HG03045 (cell line): ENCODE measurements around the gene RGSL1.

Source experiments
- ATAC-seq: cut with Tn5 transposase; IDR thresholded peaks from one replicate; pipeline ENCODE4 v1.9.1; 2021; ENCODE audit warnings: mild to moderate bottlenecking, moderate library complexity; ENCODE audit not compliant: unreplicated experiment

RGSL1 gene

DNA sequence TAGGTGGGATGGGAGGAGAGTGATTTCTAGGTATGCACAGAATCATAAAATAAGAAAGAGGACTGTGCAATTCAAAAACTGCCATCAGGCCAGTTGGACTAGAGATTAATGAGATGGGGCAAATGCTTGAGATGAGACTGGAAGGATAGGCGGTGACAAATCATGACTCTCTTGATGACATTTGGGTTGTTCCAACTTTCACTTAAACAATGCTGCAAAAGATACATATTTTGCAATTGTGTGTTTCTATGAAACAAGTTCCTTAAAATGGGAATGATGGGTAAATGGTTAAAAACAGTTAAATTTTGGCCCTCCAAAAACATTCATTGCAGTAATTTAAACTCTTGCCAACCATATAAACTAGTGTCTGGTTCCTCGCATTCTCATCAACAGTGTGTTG lies 84.0 kb downstream of the RGSL1 start:
- no peak for ATAC-seq

DNA sequence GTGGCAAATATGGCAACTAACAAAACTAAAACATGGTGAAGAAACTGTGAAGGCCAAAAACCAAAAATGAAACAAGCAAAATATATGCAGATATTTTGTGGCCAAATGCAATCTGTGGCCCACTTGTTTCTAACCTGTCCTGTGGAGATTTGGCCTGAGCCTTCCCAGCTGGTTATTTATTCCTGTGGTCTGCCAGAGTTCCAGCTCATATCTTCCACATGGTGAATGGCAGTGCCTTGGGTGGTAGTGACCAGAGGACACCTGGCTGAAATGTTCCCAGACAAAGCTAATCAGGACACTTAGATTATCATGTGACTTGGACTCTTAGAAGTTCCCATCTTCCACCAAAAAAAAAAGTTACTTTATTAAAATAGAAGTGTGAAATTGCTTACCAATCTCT lies 99.4 kb downstream of the RGSL1 start:
- ATAC-seq, result no peak

DNA sequence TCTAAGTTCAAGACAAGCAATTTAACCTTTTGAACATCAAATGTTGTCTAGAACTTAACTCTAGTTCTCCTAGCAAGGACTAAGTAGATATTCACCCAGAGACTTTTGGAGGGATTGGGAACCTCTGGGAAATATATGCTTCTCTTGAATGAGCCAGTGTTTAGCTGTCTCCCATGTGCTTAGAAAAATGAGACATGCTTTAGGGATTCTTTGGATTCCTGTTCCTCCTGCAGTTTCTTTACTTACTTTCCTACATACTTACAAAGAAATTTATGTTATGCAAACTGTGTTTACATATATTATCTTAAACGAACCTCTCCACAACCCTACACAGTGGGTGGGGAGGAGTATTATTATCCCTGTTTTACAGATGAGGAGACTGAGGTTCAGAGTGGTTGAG lies 99.9 kb downstream of the RGSL1 start:
- ATAC-seq, result no peak

DNA sequence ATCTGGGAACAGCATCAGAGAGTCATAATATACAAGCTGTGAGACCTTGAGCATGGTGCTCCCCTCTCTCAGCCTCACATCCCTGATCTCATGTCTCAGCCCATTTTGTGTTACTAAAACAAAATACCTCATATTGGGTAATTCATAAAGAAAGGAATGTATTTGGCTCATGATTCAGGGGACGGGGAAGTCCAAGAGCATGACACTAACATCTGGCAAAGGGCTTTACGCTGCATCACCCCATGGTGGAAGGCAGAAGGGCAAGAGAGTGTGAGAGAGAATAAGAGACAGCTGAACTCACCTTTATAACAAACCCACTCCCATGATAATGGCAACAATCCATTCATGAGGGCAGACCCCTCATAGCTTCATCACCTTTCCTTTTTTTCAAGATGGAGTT lies 102.6 kb downstream of the RGSL1 start:
- no peak for ATAC-seq

DNA sequence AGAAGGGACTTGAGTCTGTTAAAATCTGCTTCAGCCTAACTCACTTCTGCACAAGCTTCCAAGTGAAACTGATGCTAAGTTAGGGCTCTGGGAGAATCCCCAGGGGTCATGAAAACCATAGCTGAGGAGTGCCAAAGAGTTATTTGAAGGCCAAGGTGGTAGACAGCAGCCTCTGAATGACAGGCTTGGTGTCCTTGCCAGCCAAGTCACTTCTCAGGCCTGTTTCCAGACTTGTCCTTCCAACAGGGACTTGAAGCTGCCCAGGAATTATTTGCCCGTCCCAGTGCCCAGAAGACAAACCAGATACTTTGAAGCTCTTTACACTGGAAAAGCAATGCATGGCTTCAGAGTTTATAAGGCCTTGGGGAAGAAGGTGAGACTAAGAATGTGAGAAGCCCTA lies 105.5 kb downstream of the RGSL1 start:
- no peak for ATAC-seq

DNA sequence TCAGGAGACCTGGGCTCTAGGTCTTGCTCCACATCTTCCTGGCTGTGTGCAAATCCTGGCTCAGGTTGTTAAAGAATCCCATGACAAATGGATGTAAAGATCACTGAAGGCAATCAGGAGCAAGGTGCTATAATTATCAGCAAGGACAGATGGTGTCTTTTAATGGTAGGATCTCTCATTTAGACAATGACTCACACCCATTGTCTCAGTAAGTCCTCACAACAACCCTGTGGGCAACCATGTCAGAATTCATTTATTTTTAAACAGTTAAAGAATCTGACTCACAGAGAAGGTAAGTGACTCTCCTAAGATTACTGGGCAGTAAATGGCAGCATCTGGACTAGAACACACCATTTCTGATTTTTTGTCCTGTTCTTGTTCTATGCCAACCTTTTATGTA lies 106.3 kb downstream of the RGSL1 start:
- no peak for ATAC-seq

DNA sequence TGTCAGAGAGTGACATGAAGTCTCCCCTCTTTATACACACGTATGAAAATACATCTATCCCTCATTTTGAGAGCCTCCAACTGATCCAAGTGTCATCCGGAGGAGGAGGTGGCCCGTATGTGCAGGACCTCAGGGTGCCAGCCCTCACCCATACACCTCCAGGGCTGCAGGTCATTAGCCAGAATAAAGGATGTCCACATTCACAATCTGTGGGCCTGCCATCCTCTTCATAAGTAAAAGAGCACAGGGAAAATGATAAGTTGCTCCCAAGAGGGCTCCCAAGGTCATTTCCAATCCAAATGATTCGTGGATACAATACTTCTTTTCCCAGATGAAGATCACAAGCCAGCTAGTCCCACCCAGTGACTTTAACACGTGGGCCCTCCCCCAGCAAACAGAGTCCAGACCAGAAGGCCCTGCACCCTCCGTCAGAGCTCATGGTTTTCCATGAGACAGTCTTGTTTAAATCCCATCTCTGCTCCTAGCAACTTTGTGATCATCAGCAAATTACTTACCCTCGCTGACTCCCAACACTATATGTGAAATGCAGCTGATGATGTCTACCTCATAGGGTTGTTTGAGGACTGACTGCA lies 110.5 kb downstream of the RGSL1 start:
- ATAC-seq, result no peak

DNA sequence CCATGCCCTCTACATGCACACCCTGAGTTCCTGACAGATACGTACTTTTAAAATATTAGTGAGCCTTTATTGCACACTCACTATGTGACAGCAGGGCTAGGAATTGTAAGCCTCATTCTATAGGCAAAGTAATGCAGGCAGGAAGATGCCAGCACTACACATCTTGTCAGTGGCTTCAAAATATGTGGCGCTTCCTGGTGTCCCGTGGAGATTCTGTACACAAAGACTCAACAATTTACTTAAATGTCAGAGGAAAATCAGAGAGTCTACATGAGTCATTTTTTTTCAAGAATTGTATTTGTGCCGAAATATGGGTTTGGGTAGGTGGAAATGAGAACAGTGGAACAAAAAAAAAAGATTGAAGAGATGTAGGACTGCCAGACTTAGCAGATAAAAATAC lies 111.5 kb downstream of the RGSL1 start:
- no peak for ATAC-seq

DNA sequence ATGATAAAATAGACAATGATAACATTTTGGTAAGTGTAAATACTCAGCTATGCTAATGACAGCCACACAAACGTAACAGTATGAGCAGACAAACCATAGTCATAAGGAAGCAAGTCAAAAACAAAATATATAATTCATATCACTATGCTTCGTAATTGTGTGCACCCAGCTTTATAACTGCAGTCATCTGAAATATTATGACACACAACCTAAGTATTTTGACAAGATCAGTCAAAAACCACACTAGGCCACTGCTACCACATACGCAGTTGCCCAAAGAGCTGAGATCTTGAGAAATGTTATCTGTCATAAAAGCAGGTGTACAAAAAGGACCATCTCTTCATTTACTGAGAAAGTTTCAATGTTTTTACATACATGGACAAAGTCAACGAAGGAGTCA lies 113.1 kb downstream of the RGSL1 start:
- ATAC-seq, result no peak

DNA sequence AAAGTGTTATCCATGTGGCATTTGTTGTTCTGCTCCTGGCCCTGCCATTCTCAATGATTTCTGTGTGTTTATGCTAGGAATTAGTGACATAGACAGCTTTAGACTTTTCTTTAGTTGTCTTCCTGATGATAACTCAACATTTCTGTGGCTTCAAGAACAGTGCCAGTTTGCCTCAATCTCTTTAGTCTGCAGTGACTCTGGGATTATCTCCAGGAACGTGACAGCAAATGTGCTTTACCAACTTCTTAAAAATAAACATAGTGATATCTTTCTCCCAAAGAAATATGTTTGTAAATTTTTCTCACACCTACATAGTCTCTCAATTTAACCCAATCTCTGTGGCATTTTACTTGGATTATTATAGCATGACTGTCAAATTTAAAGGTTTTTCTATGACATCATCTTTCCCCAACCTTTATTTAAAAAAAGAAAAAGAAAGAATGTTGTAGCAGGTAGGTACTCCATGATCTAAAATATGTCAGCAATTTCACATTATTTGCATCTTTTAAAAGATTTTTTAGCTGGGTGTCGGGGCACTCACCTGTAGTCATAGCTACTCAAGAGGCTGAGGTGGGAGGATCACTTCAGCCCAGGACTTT lies 114.6 kb downstream of the RGSL1 start:
- no peak for ATAC-seq

DNA sequence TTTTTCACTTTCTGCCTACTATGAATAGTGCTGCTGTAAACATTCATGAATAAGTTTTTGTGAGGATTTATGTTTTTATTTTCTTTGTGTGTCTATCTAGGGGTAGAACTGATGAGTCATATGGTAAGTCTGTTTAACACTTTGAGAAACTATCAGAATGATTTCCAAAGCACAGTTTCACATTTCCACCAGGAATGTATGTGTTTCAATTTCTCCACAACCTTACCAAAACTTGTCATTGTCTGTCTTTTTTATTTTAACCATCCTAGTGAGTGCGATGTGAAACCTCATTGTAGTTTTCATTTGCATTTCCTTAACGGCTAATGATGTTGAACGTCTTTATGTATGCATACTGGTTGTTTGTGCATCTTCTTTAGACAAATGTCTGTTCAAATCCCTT lies 115.6 kb downstream of the RGSL1 start:
- no peak for ATAC-seq

DNA sequence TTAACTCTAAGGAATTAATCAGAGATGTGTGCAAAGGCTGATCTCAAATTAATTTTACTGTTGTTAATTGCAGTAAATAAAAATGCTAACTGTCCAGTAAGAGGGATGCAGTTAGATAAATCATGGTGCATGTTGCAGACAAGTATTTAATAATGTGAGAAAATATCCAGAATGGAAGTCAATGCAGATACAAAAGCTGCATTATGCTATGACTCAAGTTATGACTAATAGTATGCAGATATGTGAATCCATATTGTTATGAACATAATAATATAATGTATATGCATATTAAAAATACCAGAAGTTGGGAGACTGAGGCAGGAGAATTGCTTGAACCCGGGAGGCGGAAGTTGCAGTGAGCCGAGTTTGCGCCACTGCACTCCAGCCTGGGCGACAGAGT lies 117.7 kb downstream of the RGSL1 start:
- ATAC-seq, result no peak

DNA sequence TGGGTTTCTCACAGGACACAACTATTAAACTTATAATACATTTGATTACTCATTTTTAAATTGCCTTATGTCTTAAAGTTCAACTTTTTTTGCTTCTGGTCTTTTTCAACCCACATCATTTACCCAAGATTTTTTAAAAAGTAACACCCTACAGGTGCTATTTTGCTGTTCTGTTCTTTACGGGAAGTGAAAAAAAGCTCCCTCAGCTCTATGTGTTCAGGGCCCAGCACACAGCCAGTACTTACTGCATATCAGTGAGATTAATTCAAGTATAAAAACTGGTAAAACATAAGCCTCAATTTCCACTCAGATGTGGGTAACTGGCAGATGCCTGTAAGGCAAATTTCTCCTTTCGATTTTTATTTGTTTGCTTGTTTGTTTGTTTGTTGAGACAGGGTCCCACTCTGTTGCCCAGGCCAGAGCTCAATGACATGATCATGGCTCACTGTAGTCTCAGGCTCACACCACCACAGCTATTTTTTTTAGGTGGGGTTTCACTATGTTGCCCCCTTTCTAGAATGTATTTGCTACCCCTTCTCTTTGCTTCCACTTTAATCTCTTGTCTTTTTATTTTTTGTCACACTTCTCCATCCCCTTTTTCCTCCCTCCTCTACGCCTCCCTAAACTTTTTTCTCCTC lies 118.8 kb downstream of the RGSL1 start:
- no peak for ATAC-seq

DNA sequence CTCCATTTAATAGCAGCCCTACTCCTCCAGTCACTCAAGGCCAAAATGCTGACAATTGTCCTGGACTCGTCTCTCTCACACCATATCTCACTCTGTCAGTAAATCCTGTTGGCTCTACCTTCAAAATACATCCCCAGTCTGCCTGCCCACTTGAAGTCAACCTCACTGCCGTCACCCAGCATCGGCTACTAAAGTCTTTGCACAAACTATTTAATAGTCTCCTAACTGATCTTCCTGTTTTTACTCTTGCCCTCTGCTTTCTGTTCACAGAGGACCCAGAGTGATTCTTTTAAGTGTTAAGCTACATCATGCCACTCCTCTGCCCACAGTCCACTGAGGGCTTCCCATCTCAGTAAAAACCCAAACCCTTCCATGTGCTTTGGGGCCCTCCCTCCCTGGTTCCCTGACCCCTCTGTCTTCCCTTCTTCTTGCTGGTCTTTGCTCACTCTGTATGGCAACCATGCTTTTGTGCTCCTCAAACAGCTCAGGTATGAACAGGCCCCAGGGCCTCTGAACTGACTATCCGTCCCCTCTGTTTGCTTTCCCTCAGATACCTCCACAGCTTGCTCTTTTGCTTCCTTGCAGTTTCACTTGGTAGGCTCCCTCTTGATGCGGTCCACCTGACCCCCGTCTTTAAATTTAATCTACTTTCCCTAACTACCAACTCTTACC lies 120.1 kb downstream of the RGSL1 start:
- ATAC-seq, result no peak

DNA sequence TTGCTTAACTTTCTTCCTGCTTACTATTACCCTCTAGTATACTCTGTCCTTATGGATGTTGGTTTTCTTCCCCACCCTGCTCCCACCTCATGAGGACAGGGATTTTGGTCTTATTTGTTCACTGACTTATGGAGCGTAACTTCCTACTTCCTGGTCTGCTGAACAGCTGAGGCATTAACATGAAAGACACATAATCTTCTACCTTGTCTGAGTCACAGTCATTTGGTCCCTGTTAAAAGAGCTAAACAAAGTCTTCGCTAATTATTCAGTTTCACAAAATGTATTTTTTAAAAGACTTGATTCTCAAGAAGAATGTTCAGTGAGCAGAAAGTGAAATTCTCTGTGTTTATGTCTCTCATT lies 120.6 kb downstream of the RGSL1 start:
- ATAC-seq, result no peak

DNA sequence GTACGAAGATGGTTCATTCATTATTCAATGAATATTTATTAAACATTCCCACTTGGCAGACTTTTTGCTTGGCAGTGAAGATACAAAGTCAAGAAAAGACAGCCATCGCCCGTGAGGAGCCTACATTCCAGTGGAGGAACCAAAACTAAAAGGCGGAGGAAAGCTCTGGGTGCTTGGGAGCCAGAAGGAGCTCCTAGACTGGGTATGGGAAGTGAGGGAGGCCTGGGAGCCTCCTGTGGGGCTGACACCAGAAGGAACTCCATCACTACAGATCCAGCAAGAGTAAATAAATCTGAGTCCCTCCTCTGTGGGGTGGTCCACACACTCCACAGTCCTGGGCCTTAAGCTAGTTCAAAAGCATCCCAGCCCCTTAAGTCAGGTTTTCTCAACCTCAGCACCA lies 124.2 kb downstream of the RGSL1 start:
- no peak for ATAC-seq

DNA sequence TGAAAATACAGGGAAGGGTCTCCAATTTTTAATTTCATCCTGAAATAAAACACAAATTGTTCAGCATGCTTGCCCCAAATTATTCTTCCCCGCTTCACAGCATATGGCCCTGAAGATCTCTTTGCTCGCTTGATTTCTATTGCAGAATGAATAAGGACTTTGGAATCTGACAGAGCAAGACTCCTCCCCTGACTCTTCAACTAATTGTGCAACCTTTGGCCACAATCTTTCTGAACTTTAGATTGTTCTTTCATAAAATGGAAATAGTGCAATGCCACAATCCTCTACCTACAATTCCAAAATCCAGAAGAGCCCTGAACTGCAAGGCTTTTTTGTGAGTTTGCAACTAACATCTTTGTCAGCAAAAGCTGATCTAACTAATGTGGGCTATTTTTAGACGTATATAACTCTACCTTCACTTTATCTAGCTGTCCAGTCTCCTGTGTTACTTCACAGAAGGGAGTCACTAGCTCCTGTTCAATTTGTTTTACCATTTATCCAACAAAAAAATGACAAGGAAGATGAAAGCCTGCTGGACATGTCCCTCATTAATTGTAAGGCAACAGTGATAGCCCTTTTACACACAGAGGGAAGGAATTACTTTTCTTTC lies 125.7 kb downstream of the RGSL1 start:
- ATAC-seq, result no peak

DNA sequence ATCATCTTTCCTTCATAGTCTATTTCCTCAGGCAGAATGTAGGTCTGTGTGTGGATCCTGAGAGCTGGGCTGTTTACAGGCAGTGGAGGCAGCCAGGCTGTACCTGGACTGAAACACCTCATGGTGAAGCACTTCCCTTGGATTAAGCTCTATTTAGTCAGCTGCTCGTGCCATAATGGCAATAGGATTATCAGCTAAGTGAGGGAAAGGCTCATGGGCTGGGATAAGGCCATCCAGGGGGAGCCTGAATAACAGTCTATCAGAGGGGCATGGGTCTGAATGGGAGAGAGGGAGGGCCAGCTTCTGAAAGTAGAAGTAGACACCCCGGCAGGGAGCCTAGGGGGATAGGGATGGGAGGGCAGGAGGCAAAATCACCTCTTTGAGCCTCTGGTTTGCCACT lies 130.8 kb downstream of the RGSL1 start:
- ATAC-seq, result no peak

DNA sequence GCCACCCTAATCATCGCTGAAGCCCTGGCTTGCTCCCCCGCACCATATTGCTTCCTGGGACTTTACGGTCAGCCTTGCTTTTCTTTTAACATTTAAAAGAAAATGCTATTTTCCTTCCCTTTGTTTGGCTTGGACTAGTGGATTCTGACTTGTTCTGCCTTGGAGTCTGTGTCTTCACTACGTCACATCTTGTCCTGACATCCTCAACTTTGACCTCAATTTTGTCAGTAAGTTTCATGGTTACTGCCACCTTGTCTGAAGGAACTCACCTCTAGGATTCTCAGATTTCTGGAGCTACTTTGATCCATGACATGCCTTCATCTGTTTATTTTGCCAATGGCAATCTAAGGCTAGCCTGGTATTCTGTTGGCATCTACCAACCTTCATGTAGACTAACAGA lies 134.8 kb downstream of the RGSL1 start:
- ATAC-seq, result no peak

DNA sequence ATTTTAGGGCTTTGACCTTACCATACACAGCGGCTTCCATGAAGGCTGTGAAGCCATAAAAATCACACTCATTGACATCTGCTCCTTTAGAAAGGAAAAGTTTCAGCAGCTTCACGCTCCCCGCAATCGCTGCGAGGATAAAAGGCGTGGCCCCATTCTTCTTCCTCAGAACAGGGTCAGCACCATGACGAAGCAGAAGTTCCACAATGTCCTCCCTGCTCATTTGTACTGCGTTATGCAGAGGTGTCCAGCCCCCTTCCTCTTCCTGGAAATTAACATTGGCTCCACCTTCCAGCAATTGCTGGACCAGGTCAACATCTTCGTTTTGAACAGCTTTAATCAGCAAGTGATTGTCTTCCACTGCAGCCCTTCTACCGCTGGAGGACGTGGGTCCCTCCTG lies 136.4 kb downstream of the RGSL1 start:
- no peak for ATAC-seq

DNA sequence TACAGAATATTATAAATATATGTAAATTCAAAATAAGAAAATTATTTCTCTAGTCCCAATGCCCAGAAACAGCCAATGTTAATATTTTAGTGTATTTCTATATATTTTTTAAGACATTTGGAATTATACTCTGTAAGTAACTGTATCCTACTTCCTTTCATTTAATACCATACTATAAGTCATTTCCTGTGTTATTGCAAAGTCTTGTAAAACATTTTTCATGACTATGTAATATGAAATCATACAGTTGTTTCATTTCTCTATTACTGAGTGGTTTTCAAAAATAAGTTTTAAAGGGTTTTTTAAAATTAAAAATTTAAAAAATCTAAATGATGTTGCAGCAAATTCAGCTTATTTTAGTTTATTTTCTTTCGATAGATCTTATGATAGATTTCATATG lies 137.1 kb downstream of the RGSL1 start:
- ATAC-seq, result no peak
